Gastroesophageal sphincter (tissue), 4 donors: Measurements from ENCODE around the gene CEP72. TPM values are rescaled to one million over a fixed set of nuclear protein-coding genes. Genes with fewer than 3 reads are reported as not detected.

ENCODE experiments used
- ATAC-seq: fragments of 150-250 bp; one replicate; pipeline ENCODE4 v1.9.1; 2016; ENCODE audit warnings: mild to moderate bottlenecking, moderate library complexity
- H3K27ac ChIP-seq, 4 donors: fragments of 200-600 bp; sonication (generic) in 3 of 4; 1 replicate in 3 of 4; 2 replicates in 1 of 4; pipeline ENCODE4 v1.5.1; 2016 to 2019
- H3K27me3 ChIP-seq: fragments of 200-600 bp; sonication (generic); one replicate; pipeline ENCODE4 v1.5.1; 2019
- H3K36me3 ChIP-seq, 2 donors: fragments of 200-600 bp; sonication (generic); one replicate each; pipeline ENCODE4 v1.5.1; 2019; ENCODE audit warnings: control low read depth in 1 of 2
- H3K4me1 ChIP-seq, 3 donors: fragments of 200-600 bp; sonication (generic); 1 replicate in 2 of 3; 2 replicates in 1 of 3; pipeline ENCODE4 v1.5.1; 2016 to 2019; ENCODE audit warnings: control low read depth in 2 of 3
- H3K4me3 ChIP-seq, 2 donors: fragments of 200-600 bp; sonication (generic); one replicate each; pipeline ENCODE4 v1.5.1; 2019; ENCODE audit warnings: mild to moderate bottlenecking in 1 of 2, moderate library complexity in 1 of 2
- H3K9me3 ChIP-seq, 3 donors: fragments of 200-600 bp; sonication (generic); one replicate each; pipeline ENCODE4 v1.5.1; 2017 to 2019; ENCODE audit warnings: control low read depth in 2 of 3
- EP300 ChIP-seq: sonication (generic); formaldehyde crosslinking; IDR thresholded peaks from one replicate; pipeline ENCODE4 v1.6.1; 2017; ENCODE audit warnings: antibody characterized with exemption, mild to moderate bottlenecking
- POLR2A ChIP-seq, 2 donors: fragments of 450-650 bp; IDR thresholded peaks; one replicate each; pipeline ENCODE4 v1.6.1; 2017; ENCODE audit warnings: antibody characterized with exemption in 2 of 2, mild to moderate bottlenecking in 2 of 2, moderate library complexity in 1 of 2
- POLR2AphosphoS5 ChIP-seq: sonication (generic); formaldehyde crosslinking; IDR thresholded peaks from one replicate; pipeline ENCODE4 v1.6.1; 2017; ENCODE audit warnings: antibody characterized with exemption
- WGBS, 2 donors: methylation state at CpG; one replicate each; pipeline ENCODE4 v1.1.5; 2018; ENCODE audit warnings: low coverage in 1 of 2; 5-methylcytosine and 5-hydroxymethylcytosine counted together
- total RNA-seq, 4 donors: library from RNA; depleted of rRNA; stranded (reverse); fragments of >200 nt; gene quantifications; one replicate each; pipeline ENCODE4 v1.1.0, GENCODE V29; 2016
- TF ChIP-seq, protein P1 (sequence below), 4 experiments: fragments of 200-600 bp in 2 of 4; fragments of 450-650 bp in 2 of 4; sonication (generic) in 1 of 4; IDR thresholded peaks; one replicate each; pipeline ENCODE4 v1.5.1; 2017 to 2019; ENCODE audit warnings: antibody characterized with exemption in 4 of 4, mild to moderate bottlenecking in 2 of 4, moderate library complexity in 2 of 4

The CEP72 gene
- total RNA-seq, 4 donors from 2014 or later, result 2.1 to 8.7 (median 3.8) TPM

DNA sequence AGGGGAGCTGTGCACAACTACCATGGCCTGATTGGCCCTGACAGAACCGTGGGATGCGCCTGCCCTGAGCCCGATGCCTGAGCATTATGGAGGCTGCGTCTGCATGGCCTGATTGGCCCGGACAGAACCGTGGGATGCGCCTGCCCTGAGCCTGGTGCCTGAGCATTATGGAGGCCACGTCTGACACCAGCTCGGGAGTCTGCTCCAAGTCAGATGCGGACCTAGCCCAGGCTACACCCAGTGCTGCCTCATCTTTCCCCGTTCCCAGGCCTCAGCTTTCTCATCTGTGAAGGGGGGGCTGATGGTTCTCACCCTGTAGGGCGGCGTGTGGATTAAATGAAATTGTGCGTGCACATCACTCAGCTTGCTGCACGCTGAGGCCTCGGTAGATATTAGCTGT, 7.3 kb downstream of the CEP72 start:
- TF ChIP-seq POLR2AphosphoS5 (no peak), POLR2A (IDR thresholded peaks at IDR 0.05) (no peak), EP300 (no peak)
- TF ChIP-seq, protein P1, sequence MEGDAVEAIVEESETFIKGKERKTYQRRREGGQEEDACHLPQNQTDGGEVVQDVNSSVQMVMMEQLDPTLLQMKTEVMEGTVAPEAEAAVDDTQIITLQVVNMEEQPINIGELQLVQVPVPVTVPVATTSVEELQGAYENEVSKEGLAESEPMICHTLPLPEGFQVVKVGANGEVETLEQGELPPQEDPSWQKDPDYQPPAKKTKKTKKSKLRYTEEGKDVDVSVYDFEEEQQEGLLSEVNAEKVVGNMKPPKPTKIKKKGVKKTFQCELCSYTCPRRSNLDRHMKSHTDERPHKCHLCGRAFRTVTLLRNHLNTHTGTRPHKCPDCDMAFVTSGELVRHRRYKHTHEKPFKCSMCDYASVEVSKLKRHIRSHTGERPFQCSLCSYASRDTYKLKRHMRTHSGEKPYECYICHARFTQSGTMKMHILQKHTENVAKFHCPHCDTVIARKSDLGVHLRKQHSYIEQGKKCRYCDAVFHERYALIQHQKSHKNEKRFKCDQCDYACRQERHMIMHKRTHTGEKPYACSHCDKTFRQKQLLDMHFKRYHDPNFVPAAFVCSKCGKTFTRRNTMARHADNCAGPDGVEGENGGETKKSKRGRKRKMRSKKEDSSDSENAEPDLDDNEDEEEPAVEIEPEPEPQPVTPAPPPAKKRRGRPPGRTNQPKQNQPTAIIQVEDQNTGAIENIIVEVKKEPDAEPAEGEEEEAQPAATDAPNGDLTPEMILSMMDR (IDR thresholded peaks at IDR 0.05), result no peak
- WGBS, 2 donors, result 80% methylated on average over 3 of the region's 16 CpGs; no CpG with 5 or more reads in 1 of the 2 donors
- H3K27me3 ChIP-seq, result no peaks in the 10 kb centered on the region
- H3K36me3 ChIP-seq, result peaks cover 0 to 53% of the 10 kb centered on the region in 2 donors
- no peak for ATAC-seq
- no peaks in the 10 kb centered on the region for H3K9me3 ChIP-seq
- no peak overlapping the region for H3K4me3 ChIP-seq
- H3K27ac ChIP-seq, result no peak overlapping the region
- no peaks in the 10 kb centered on the region for H3K4me1 ChIP-seq

DNA sequence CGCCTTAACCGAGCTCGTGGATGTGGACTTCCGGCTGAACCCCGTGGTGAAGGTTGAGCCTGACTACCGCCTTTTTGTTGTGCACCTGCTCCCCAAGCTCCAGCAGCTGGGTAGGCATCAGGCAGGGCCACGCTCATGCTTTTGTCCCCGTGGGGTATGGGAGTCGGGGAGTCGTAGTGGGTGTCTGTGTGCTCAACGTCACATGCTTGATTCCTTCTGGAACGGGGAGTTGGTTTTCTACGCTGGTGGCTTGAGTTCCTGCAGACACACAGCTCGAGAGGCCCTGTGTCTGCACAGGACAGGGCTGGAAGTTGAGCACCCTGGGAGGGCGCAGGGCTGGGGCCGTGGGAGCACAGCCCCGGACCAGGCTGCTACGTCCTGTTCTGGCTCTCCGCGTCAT, 8.0 kb downstream of the CEP72 start:
- no peaks in the 10 kb centered on the region for H3K27me3 ChIP-seq
- H3K4me3 ChIP-seq, result no peak overlapping the region
- no peak for ATAC-seq
- H3K27ac ChIP-seq, result no peak overlapping the region
- no peaks in the 10 kb centered on the region for H3K4me1 ChIP-seq
- H3K9me3 ChIP-seq, result no peaks in the 10 kb centered on the region
- TF ChIP-seq EP300 (no peak), POLR2AphosphoS5 (no peak), POLR2A (IDR thresholded peaks at IDR 0.05) (no peak)
- TF ChIP-seq, protein P1 (IDR thresholded peaks at IDR 0.05), result no peak
- 91 to 96% methylated on average over 3 to 6 of the region's 20 CpGs for WGBS, 2 donors
- H3K36me3 ChIP-seq, result peaks cover 0 to 60% of the 10 kb centered on the region in 2 donors

DNA sequence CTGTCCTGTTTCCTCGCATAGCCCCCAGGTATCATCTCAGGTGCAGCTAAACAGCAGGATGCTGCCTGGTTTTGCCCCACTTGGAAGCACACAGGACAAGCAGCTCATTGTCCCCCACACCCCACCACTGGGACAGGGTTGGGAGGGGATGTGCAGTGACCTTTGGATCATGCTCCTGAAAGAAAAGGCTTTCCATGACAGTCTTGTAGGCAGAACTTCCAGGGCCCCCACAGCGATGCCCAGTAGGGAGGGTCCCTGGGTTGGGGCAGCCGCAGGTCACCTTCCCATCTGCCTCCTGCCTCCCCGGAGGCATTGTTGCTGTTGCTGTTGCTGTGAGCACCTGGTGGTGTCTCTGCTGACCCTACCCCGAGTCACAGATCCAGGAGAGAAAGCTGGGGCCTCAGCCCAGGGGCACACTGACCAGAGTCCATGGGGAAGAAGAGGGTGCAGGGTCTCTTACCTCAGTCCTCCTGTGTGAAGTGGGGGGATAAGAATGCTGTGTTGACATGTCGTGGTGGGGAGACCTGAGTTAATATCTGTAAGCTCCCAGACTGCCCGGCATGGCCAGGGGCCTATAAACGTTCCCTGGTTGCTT, 8.5 kb downstream of the CEP72 start:
- ATAC-seq, result no peak
- TF ChIP-seq, protein P1 (IDR thresholded peaks at IDR 0.05), result no peak
- TF ChIP-seq POLR2AphosphoS5 (no peak), POLR2A (IDR thresholded peaks at IDR 0.05) (no peak), EP300 (no peak)
- H3K27me3 ChIP-seq, result no peaks in the 10 kb centered on the region
- no peak overlapping the region for H3K27ac ChIP-seq
- no peaks in the 10 kb centered on the region for H3K9me3 ChIP-seq
- WGBS, 2 donors, result 80 to 100% methylated on average over 1 of the region's 8 CpGs
- no peaks in the 10 kb centered on the region for H3K4me1 ChIP-seq
- H3K36me3 ChIP-seq, result peaks cover 0 to 66% of the 10 kb centered on the region in 2 donors
- no peak overlapping the region for H3K4me3 ChIP-seq

DNA sequence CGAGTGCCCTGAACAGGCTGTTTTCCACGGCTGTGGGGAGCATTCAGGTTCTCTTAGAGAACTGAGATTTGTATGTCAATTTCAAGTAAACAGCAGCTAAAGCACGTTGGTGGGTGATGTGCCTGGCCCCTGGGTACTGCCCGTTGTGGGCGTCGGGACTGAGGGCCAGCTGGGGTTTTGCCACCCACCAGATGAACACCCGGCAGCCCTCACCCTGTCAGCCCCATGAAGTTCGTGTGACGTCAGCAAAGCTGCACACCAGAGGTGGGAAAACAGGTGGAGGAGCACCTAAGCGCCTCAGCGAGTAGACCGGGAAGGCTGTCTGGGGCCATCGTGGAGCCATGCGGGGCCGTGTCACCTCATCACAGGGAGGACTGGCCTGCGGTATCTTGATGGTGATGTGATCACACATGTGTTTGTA, 9.2 kb downstream of the CEP72 start:
- Histone ChIP-seq H3K36me3 (peaks cover 0 to 72% of the 10 kb centered on the region in 2 donors), H3K9me3 (no peaks in the 10 kb centered on the region), H3K4me3 (no peak overlapping the region), H3K27ac (no peak overlapping the region), H3K27me3 (no peaks in the 10 kb centered on the region), H3K4me1 (no peaks in the 10 kb centered on the region)
- WGBS, 2 donors, result 88 to 100% methylated on average over 4 of the region's 16 CpGs
- TF ChIP-seq EP300 (no peak), POLR2AphosphoS5 (no peak), POLR2A (IDR thresholded peaks at IDR 0.05) (no peak)
- TF ChIP-seq, protein P1 (IDR thresholded peaks at IDR 0.05), result no peak
- ATAC-seq, result no peak

DNA sequence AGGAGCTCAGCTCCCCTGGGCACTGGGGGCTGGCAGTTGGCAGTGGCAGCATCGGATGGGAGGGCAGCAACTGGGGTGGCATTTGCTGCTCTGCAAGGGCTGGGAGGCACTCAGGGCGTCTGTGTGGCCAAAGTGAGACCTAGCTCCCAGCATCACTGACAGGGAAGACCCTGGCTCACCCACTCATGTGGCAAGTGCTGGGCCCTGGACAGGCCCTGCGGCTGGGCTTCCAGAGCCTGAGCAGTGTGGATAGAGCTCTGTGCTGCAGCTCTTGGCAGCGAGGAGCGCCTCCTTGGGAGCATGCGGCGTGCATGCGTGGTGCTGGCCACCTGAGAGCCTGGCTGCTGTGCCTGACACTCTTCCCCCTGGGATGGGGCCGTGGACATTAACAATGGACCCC, 10.2 kb downstream of the CEP72 start:
- TF ChIP-seq, protein P1 (IDR thresholded peaks at IDR 0.05), result no peak
- TF ChIP-seq POLR2A (IDR thresholded peaks at IDR 0.05) (no peak), EP300 (no peak), POLR2AphosphoS5 (no peak)
- ATAC-seq, result no peak
- H3K4me1 ChIP-seq, result no peaks in the 10 kb centered on the region
- no peak overlapping the region for H3K4me3 ChIP-seq
- H3K27me3 ChIP-seq, result no peaks in the 10 kb centered on the region
- no peak overlapping the region for H3K27ac ChIP-seq
- WGBS, 2 donors, result 90% methylated on average over 2 of the region's 9 CpGs; no CpG with 5 or more reads in 1 of the 2 donors
- peaks cover 0 to 75% of the 10 kb centered on the region in 2 donors for H3K36me3 ChIP-seq
- H3K9me3 ChIP-seq, result no peaks in the 10 kb centered on the region
